Neural cell (in vitro differentiated cells): Measurements from ENCODE around the gene MYL6B. TPM values are rescaled to one million over a fixed set of nuclear protein-coding genes. Genes with fewer than 3 reads are reported as not detected.

Experiments used
- H2AFZ ChIP-seq: fragments of 200-600, 300-800 bp; sonication (generic), shearing (Covaris generic); 2 replicates; pipeline ENCODE4 v1.6.0; 2014; ENCODE audit warnings: low read depth, mild to moderate bottlenecking, antibody characterized with exemption, low read length, moderate library complexity
- H3F3A ChIP-seq: fragments of 200-600 bp; shearing (Covaris generic); 2 replicates; pipeline ENCODE4 v1.6.1; 2016; ENCODE audit warnings: mild to moderate bottlenecking, moderate library complexity, mixed read lengths, antibody characterized with exemption, low read length; ENCODE audit not compliant: insufficient read depth, poor library complexity, severe bottlenecking
- H3K27ac ChIP-seq: fragments of 200-600, 300-800 bp; sonication (generic), shearing (Covaris generic); 2 replicates; pipeline ENCODE4 v1.5.1; 2014; ENCODE audit warnings: mild to moderate bottlenecking, low read length, moderate library complexity
- H3K27me3 ChIP-seq: fragments of 300-800, 200-600 bp; sonication (generic), shearing (Covaris generic); 2 replicates; pipeline ENCODE4 v1.6.0; 2014; ENCODE audit warnings: mild to moderate bottlenecking, low read depth, low read length, moderate library complexity; ENCODE audit not compliant: insufficient read depth
- H3K36me3 ChIP-seq: fragments of 300-800, 200-600 bp; sonication (generic), shearing (Covaris generic); 2 replicates; pipeline ENCODE4 v1.5.1; 2014; ENCODE audit warnings: mild to moderate bottlenecking, antibody characterized with exemption, low read length, moderate library complexity; ENCODE audit not compliant: insufficient read depth
- H3K4me2 ChIP-seq: fragments of 300-800, 200-600 bp; sonication (generic), shearing (Covaris generic); 2 replicates; pipeline ENCODE4 v1.6.0; 2014; ENCODE audit warnings: mild to moderate bottlenecking, low read length
- H3K4me3 ChIP-seq: fragments of 300-800, 200-600 bp; sonication (generic), shearing (Covaris generic); 2 replicates; pipeline ENCODE4 v1.5.1; 2014; ENCODE audit warnings: mild to moderate bottlenecking, low read length, moderate library complexity
- H3K79me2 ChIP-seq: fragments of 200-600 bp; shearing (Covaris generic); replicated peaks from 2 replicates; pipeline ENCODE4 v1.6.0; 2014; ENCODE audit warnings: mild to moderate bottlenecking, low read length, moderate library complexity; ENCODE audit not compliant: insufficient read depth
- H3K9ac ChIP-seq: fragments of 300-800, 200-600 bp; sonication (generic), shearing (Covaris generic); 2 replicates; pipeline ENCODE4 v1.6.1; 2016; ENCODE audit warnings: mild to moderate bottlenecking, low read length, mixed read lengths
- H3K9me2 ChIP-seq: fragments of 200-600 bp; shearing (Covaris generic); 2 replicates; pipeline ENCODE4 v1.6.1; 2016; ENCODE audit warnings: mild to moderate bottlenecking, low read length, mixed read lengths; ENCODE audit not compliant: insufficient read depth
- H3K9me3 ChIP-seq: fragments of 200-600, 300-800 bp; sonication (generic), shearing (Covaris generic); 2 replicates; pipeline ENCODE4 v1.6.1; 2016; ENCODE audit warnings: mild to moderate bottlenecking, mixed run types, low read length, moderate library complexity, mixed read lengths
- H4K20me1 ChIP-seq: fragments of 200-600 bp; shearing (Covaris generic); 2 replicates; pipeline ENCODE4 v1.6.1; 2016; ENCODE audit warnings: mild to moderate bottlenecking, mixed run types; ENCODE audit not compliant: insufficient read depth
- CTCF ChIP-seq: fragments of 450-650 bp; IDR thresholded peaks from 2 replicates; pipeline ENCODE4 v1.5.1; 2014; ENCODE audit warnings: antibody characterized with exemption, mild to moderate bottlenecking, moderate library complexity; ENCODE audit not compliant: poor library complexity, severe bottlenecking
- EP300 ChIP-seq: fragments of 450-650 bp; conservative IDR thresholded peaks from 2 replicates; pipeline ENCODE4 v1.6.1; 2014; ENCODE audit warnings: antibody characterized with exemption, mild to moderate bottlenecking, moderate library complexity; ENCODE audit not compliant: poor library complexity, severe bottlenecking
- EZH2 ChIP-seq: fragments of 200-600, 300-800 bp; shearing (Covaris generic), sonication (generic); IDR thresholded peaks from 2 replicates; pipeline ENCODE4 v1.6.1; 2014; ENCODE audit warnings: antibody characterized with exemption, low read length, borderline replicate concordance, mild to moderate bottlenecking; ENCODE audit not compliant: insufficient read depth, poor library complexity, severe bottlenecking
- MXI1 ChIP-seq: fragments of 450-650 bp; conservative IDR thresholded peaks from 2 replicates; pipeline ENCODE4 v1.6.1; 2014; ENCODE audit warnings: antibody characterized with exemption, mild to moderate bottlenecking; ENCODE audit not compliant: poor library complexity, severe bottlenecking
- POLR2AphosphoS5 ChIP-seq: IDR thresholded peaks from 2 replicates; pipeline ENCODE4 v1.6.1; 2012
- RAD21 ChIP-seq: fragments of 450-650 bp; conservative IDR thresholded peaks from 2 replicates; pipeline ENCODE4 v1.6.1; 2014; ENCODE audit warnings: antibody characterized with exemption, mild to moderate bottlenecking, moderate library complexity
- REST ChIP-seq: IDR thresholded peaks from 2 replicates; pipeline ENCODE4 v1.6.1; 2012; ENCODE audit warnings: borderline replicate concordance
- SMC3 ChIP-seq: fragments of 450-650 bp; conservative IDR thresholded peaks from 2 replicates; pipeline ENCODE4 v1.6.1; 2014; ENCODE audit warnings: antibody characterized with exemption, mild to moderate bottlenecking, moderate library complexity; ENCODE audit not compliant: poor library complexity
- TAF1 ChIP-seq: IDR thresholded peaks from 2 replicates; pipeline ENCODE4 v1.6.1; 2012; ENCODE audit warnings: low read depth
- polyA plus RNA-seq: library from polyadenylated mRNA; depleted of rRNA; stranded (reverse); fragments of >200 nt; gene quantifications from 2 replicates; pipeline ENCODE4 v1.2.3, GENCODE V29; 2014

The MYL6B gene
- polyA plus RNA-seq, 1 donor from 2014 or later, result 376 TPM

GRCh38 chr12:56145217-56145616, 7.2 kb upstream of the MYL6B start:
- no peak overlapping the region for H3K9ac ChIP-seq
- H3K27ac ChIP-seq, result no peak overlapping the region
- H3K9me3 ChIP-seq, result no peaks in the 10 kb centered on the region
- no peak overlapping the region for H2AFZ ChIP-seq
- H4K20me1 ChIP-seq, result no peaks in the 10 kb centered on the region
- no peaks in the 10 kb centered on the region for H3K27me3 ChIP-seq
- H3K9me2 ChIP-seq, result no peaks in the 10 kb centered on the region
- H3K4me2 ChIP-seq, result no peak overlapping the region
- H3F3A ChIP-seq, result no peaks in the 10 kb centered on the region
- H3K4me3 ChIP-seq, result no peak overlapping the region
- H3K36me3 ChIP-seq, result no peaks in the 10 kb centered on the region
- H3K79me2 ChIP-seq, result no peaks in the 10 kb centered on the region
- TF ChIP-seq CTCF (no peak), SMC3 (no peak), TAF1 (no peak), EZH2 (no peak), POLR2AphosphoS5 (no peak), REST (no peak), RAD21 (no peak), EP300 (no peak), MXI1 (no peak)

DNA sequence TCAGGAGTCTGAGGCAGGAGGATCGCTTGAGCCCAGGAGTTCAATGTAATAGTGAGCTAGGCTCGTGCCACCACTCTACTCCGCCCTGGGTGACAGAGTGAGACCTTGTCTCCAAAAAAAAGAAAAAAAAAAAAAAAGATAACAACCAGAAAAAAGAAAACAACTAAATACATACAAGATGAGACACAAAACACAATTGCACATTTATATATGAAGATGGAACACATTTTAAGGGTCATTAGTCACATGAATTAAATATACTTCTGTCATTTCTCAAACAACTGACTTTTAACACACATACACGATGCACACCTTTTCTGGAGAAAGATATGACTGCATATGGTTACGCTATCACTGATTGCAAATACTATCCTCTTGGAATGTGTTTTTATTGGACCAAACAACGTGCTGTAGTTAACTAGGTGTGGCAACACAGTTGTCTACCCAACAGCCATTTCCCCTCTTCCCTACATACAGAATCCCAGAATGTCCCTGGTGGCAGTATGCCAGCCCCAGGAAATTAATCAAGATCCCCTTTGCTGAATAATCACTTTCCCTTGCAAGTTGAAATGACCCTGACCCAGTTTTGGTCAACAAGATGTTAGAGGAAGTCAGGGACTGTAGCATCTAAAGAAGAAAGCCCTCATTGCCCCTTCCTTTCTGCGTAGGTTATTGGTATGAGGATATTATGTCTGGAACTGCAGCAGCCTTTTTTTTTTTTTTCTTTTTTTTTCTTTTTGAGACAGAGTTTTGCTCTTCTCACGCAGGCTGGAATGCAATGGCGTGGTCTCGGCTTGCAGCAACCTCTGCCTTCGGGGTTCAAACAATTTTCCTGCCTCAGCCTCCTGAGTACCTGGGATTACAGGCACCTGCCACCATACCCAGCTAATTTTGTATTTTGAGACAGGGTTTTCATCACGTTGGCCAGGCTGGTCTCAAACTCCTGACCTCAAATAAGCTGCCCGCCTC, 5.6 kb upstream of the MYL6B start:
- Histone ChIP-seq H3K9me3 (no peaks in the 10 kb centered on the region), H3K79me2 (no peaks in the 10 kb centered on the region), H4K20me1 (no peaks in the 10 kb centered on the region), H3K9ac (no peak overlapping the region), H3K4me2 (no peak overlapping the region), H3K36me3 (no peaks in the 10 kb centered on the region), H2AFZ (no peak overlapping the region), H3K27me3 (no peaks in the 10 kb centered on the region), H3K27ac (no peak overlapping the region), H3F3A (peaks cover under 1% of the 10 kb centered on the region), H3K4me3 (no peak overlapping the region), H3K9me2 (no peaks in the 10 kb centered on the region)
- no peak for TF ChIP-seq MXI1
- TF ChIP-seq EZH2, result no peak
- TF ChIP-seq TAF1, result no peak
- no peak for TF ChIP-seq RAD21
- TF ChIP-seq CTCF, result no peak
- TF ChIP-seq POLR2AphosphoS5, result no peak
- no peak for TF ChIP-seq EP300
- no peak for TF ChIP-seq SMC3
- no peak for TF ChIP-seq REST
